ENCODE measurements around the gene TMPRSS12. TPM values are rescaled to one million over a fixed set of nuclear protein-coding genes. Genes with fewer than 3 reads are reported as not detected.

Gene TMPRSS12
- total and polyA plus RNA-seq, 2 experiments from 2014 or later: not detected

DNA sequence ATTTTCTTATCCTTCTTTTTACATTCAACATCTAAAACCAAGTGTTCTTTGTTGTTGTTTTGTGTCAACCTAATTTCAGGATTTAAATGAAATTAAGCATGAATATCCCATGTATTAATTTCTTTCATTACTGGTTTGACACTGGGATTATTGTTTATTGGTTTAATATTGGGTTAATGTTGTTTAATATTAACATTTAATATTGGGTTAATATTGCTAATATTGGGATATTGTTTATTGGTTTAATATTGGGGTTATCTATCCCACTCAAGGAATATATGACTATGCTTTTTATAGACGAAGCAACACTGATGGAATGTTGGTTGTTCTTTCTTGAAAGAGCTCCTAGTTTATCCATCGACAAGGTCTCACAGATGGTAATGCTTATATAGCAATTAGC is 45.9 kb downstream of the TMPRSS12 start (continued):
- TF ChIP-seq, protein P1, sequence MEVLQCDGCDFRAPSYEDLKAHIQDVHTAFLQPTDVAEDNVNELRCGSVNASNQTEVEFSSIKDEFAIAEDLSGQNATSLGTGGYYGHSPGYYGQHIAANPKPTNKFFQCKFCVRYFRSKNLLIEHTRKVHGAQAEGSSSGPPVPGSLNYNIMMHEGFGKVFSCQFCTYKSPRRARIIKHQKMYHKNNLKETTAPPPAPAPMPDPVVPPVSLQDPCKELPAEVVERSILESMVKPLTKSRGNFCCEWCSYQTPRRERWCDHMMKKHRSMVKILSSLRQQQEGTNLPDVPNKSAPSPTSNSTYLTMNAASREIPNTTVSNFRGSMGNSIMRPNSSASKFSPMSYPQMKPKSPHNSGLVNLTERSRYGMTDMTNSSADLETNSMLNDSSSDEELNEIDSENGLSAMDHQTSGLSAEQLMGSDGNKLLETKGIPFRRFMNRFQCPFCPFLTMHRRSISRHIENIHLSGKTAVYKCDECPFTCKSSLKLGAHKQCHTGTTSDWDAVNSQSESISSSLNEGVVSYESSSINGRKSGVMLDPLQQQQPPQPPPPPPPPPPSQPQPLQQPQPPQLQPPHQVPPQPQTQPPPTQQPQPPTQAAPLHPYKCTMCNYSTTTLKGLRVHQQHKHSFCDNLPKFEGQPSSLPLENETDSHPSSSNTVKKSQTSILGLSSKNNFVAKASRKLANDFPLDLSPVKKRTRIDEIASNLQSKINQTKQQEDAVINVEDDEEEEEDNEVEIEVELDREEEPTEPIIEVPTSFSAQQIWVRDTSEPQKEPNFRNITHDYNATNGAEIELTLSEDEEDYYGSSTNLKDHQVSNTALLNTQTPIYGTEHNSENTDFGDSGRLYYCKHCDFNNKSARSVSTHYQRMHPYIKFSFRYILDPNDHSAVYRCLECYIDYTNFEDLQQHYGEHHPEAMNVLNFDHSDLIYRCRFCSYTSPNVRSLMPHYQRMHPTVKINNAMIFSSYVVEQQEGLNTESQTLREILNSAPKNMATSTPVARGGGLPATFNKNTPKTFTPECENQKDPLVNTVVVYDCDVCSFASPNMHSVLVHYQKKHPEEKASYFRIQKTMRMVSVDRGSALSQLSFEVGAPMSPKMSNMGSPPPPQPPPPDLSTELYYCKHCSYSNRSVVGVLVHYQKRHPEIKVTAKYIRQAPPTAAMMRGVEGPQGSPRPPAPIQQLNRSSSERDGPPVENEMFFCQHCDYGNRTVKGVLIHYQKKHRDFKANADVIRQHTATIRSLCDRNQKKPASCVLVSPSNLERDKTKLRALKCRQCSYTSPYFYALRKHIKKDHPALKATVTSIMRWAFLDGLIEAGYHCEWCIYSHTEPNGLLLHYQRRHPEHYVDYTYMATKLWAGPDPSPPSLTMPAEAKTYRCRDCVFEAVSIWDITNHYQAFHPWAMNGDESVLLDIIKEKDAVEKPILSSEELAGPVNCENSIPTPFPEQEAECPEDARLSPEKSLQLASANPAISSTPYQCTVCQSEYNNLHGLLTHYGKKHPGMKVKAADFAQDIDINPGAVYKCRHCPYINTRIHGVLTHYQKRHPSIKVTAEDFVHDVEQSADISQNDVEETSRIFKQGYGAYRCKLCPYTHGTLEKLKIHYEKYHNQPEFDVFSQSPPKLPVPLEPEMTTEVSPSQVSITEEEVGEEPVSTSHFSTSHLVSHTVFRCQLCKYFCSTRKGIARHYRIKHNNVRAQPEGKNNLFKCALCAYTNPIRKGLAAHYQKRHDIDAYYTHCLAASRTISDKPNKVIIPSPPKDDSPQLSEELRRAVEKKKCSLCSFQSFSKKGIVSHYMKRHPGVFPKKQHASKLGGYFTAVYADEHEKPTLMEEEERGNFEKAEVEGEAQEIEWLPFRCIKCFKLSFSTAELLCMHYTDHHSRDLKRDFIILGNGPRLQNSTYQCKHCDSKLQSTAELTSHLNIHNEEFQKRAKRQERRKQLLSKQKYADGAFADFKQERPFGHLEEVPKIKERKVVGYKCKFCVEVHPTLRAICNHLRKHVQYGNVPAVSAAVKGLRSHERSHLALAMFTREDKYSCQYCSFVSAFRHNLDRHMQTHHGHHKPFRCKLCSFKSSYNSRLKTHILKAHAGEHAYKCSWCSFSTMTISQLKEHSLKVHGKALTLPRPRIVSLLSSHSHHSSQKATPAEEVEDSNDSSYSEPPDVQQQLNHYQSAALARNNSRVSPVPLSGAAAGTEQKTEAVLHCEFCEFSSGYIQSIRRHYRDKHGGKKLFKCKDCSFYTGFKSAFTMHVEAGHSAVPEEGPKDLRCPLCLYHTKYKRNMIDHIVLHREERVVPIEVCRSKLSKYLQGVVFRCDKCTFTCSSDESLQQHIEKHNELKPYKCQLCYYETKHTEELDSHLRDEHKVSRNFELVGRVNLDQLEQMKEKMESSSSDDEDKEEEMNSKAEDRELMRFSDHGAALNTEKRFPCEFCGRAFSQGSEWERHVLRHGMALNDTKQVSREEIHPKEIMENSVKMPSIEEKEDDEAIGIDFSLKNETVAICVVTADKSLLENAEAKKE (CRISPR knock-in tag; IDR thresholded peaks at IDR 0.05): no peak
- TF ChIP-seq EZH2 (IDR thresholded peaks at IDR 0.05; ENCODE audit: low read depth, unreplicated experiment) (no peak), POLR2AphosphoS5 (IDR thresholded peaks at IDR 0.05; ENCODE audit: low read depth) (no peak)

DNA sequence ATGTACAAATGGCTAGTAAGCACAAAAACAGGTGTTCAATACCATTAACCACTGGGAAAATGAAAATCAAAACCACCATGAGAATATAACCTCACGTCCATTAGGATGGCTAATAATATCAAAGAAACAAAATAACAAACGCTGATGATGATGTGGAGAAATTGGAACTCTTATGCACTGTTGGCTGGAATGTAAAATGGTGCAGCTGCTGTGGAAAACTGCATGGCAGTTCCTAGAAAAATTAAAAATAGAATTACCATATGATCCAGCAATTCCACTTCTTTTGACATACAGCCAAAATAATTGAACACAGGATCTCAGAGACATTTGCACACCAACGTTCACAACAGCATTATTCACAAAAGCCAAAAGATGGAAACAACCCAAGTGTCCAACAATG is 51.5 kb downstream of the TMPRSS12 start:
- Histone ChIP-seq H3K4me1 (ENCODE audit: insufficient read depth) (no peaks in the 10 kb centered on the region), H3K36me3 (ENCODE audit: insufficient read depth) (no peaks in the 10 kb centered on the region), H3F3A (replicated peaks; ENCODE audit: low read depth) (no peaks in the 10 kb centered on the region), H3K9me2 (ENCODE audit: insufficient read depth) (no peaks in the 10 kb centered on the region), H2AFZ (no peak overlapping the region), H3K27me3 (ENCODE audit: insufficient read depth) (no peaks in the 10 kb centered on the region), H3K79me2 (replicated peaks; ENCODE audit: insufficient read depth) (no peaks in the 10 kb centered on the region), H4K20me1 (replicated peaks; ENCODE audit: insufficient read depth) (no peaks in the 10 kb centered on the region), H3K27ac (ENCODE audit: low read depth) (no peak overlapping the region), H3K4me2 (no peak overlapping the region), H3K4me3 (no peak overlapping the region)
- Mint-ChIP-seq H3K36me3 (ENCODE audit: low read depth) (no peaks in the 10 kb centered on the region), H3K27ac (no peak overlapping the region), H3K9me3 (no peaks in the 10 kb centered on the region), H3K4me1 (no peaks in the 10 kb centered on the region), H3K27me3 (ENCODE audit: insufficient read depth, low read depth, poor library complexity) (no peaks in the 10 kb centered on the region), H3K4me3 (no peak overlapping the region)
- no peak for DNase-seq (ENCODE audit: low spot score)
- ATAC-seq: no peak
- TF ChIP-seq POLR2AphosphoS5 (IDR thresholded peaks at IDR 0.05; ENCODE audit: low read depth) (no peak), EZH2phosphoT487 (IDR thresholded peaks at IDR 0.05; ENCODE audit: unreplicated experiment) (no peak), ZNF331 (CRISPR knock-in tag; IDR thresholded peaks at IDR 0.05; ENCODE audit: low read depth) (no peak), CREB1 (CRISPR knock-in tag; IDR thresholded peaks at IDR 0.05; ENCODE audit: low read depth) (no peak), STAT1 (IDR thresholded peaks at IDR 0.05; ENCODE audit: unreplicated experiment) (no peak), JUNB (IDR thresholded peaks at IDR 0.05; ENCODE audit: unreplicated experiment) (no peak), NANOG (IDR thresholded peaks at IDR 0.05; ENCODE audit: borderline replicate concordance) (no peak)
- TF ChIP-seq, protein P2, sequence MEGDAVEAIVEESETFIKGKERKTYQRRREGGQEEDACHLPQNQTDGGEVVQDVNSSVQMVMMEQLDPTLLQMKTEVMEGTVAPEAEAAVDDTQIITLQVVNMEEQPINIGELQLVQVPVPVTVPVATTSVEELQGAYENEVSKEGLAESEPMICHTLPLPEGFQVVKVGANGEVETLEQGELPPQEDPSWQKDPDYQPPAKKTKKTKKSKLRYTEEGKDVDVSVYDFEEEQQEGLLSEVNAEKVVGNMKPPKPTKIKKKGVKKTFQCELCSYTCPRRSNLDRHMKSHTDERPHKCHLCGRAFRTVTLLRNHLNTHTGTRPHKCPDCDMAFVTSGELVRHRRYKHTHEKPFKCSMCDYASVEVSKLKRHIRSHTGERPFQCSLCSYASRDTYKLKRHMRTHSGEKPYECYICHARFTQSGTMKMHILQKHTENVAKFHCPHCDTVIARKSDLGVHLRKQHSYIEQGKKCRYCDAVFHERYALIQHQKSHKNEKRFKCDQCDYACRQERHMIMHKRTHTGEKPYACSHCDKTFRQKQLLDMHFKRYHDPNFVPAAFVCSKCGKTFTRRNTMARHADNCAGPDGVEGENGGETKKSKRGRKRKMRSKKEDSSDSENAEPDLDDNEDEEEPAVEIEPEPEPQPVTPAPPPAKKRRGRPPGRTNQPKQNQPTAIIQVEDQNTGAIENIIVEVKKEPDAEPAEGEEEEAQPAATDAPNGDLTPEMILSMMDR (conservative IDR thresholded peaks at IDR 0.05; ENCODE audit: low read depth in 2 of 2): no peak
- TF ChIP-seq, protein P3, sequence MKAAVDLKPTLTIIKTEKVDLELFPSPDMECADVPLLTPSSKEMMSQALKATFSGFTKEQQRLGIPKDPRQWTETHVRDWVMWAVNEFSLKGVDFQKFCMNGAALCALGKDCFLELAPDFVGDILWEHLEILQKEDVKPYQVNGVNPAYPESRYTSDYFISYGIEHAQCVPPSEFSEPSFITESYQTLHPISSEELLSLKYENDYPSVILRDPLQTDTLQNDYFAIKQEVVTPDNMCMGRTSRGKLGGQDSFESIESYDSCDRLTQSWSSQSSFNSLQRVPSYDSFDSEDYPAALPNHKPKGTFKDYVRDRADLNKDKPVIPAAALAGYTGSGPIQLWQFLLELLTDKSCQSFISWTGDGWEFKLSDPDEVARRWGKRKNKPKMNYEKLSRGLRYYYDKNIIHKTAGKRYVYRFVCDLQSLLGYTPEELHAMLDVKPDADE (IDR thresholded peaks at IDR 0.05): no peak
- TF ChIP-seq, protein P4, sequence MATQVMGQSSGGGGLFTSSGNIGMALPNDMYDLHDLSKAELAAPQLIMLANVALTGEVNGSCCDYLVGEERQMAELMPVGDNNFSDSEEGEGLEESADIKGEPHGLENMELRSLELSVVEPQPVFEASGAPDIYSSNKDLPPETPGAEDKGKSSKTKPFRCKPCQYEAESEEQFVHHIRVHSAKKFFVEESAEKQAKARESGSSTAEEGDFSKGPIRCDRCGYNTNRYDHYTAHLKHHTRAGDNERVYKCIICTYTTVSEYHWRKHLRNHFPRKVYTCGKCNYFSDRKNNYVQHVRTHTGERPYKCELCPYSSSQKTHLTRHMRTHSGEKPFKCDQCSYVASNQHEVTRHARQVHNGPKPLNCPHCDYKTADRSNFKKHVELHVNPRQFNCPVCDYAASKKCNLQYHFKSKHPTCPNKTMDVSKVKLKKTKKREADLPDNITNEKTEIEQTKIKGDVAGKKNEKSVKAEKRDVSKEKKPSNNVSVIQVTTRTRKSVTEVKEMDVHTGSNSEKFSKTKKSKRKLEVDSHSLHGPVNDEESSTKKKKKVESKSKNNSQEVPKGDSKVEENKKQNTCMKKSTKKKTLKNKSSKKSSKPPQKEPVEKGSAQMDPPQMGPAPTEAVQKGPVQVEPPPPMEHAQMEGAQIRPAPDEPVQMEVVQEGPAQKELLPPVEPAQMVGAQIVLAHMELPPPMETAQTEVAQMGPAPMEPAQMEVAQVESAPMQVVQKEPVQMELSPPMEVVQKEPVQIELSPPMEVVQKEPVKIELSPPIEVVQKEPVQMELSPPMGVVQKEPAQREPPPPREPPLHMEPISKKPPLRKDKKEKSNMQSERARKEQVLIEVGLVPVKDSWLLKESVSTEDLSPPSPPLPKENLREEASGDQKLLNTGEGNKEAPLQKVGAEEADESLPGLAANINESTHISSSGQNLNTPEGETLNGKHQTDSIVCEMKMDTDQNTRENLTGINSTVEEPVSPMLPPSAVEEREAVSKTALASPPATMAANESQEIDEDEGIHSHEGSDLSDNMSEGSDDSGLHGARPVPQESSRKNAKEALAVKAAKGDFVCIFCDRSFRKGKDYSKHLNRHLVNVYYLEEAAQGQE (IDR thresholded peaks at IDR 0.05; ENCODE audit: unreplicated experiment): no peak
